ENCODE measurements around the gene TTC6.

TTC6 gene

GRCh38 chr14:37597914-37598746, 2.7 kb downstream of the TTC6 start:
- DNase-seq (ENCODE audit: low spot score), result no peak

GRCh38 chr14:37598747-37599506, 3.5 kb downstream of the TTC6 start:
- no peak for DNase-seq (ENCODE audit: low spot score)

- DNase-seq (ENCODE audit: low spot score), result no peak
These were observed 4.3 kb downstream of the TTC6 start for GRCh38 chr14:37599507-37600368.

GRCh38 chr14:37600880-37601741, 5.7 kb downstream of the TTC6 start:
- DNase-seq (ENCODE audit: low spot score), result no peak

- DNase-seq (ENCODE audit: low spot score), result no peak
These were observed 6.4 kb downstream of the TTC6 start for GRCh38 chr14:37601865-37602264.

GRCh38 chr14:37602605-37603453, 7.4 kb downstream of the TTC6 start:
- DNase-seq (ENCODE audit: low spot score), result no peak

- no peak for DNase-seq (ENCODE audit: low spot score)
These were observed 8.3 kb downstream of the TTC6 start for GRCh38 chr14:37603688-37604251.

GRCh38 chr14:37606678-37607077, 11.2 kb downstream of the TTC6 start:
- no peak for DNase-seq (ENCODE audit: low spot score)

- no peak for DNase-seq (ENCODE audit: low spot score)
These were observed 13.2 kb downstream of the TTC6 start for GRCh38 chr14:37608649-37609048.

- no peak for DNase-seq (ENCODE audit: low spot score)
These were observed 15.6 kb downstream of the TTC6 start for GRCh38 chr14:37610945-37611523.

GRCh38 chr14:37615582-37616289, 20.3 kb downstream of the TTC6 start:
- DNase-seq (ENCODE audit: low spot score), result no peak

GRCh38 chr14:37616853-37617252, 21.4 kb downstream of the TTC6 start:
- no peak for DNase-seq (ENCODE audit: low spot score)

- no peak for DNase-seq (ENCODE audit: low spot score)
These were observed 22.5 kb downstream of the TTC6 start for GRCh38 chr14:37617864-37618365.

GRCh38 chr14:37618498-37619028, 23.1 kb downstream of the TTC6 start:
- DNase-seq (ENCODE audit: low spot score), result no peak

- no peak for DNase-seq (ENCODE audit: low spot score)
These were observed 25.4 kb downstream of the TTC6 start for GRCh38 chr14:37620856-37621255.

- no peak for DNase-seq (ENCODE audit: low spot score)
These were observed 26.9 kb downstream of the TTC6 start for GRCh38 chr14:37622231-37622923.

GRCh38 chr14:37623426-37623951, 28.1 kb downstream of the TTC6 start:
- DNase-seq (ENCODE audit: low spot score), result no peak

GRCh38 chr14:37623971-37624370, 28.5 kb downstream of the TTC6 start:
- no peak for DNase-seq (ENCODE audit: low spot score)

All from hematopoietic multipotent progenitor cell treated with erythropoietin and hydrocortisone succinate and interleukin-3 and kit ligand, for 17 days (in vitro differentiated cells).